ENCODE data around the gene GHRH. TPM values are rescaled to one million over a fixed set of nuclear protein-coding genes. Genes with fewer than 3 reads are reported as not detected.

Gene GHRH
- total and polyA plus RNA-seq, 2 of the 4 experiments (the other 2 are of a cell fraction) = not detected

DNA sequence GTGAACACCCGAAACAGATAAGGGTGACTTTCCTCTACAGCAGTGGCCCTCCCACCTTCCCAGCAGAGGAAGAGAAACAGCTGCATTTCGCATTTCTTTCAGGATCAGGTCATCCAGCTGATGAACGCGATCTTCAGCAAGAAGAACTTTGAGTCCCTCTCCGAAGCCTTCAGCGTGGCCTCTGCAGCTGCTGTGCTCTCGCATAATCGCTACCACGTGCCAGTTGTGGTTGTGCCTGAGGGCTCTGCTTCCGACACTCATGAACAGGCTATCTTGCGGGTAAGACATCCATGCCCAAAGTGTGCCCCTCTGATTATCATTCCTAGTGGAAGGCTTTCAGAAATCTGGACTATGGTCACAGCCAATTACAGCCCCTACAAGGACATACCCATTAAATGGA, 54.4 kb downstream of the GHRH start:
- Histone ChIP-seq H3K27me3 (ENCODE audit: control insufficient read depth, insufficient read depth, low read length) (no peaks in the 10 kb centered on the region), H4K20me1 (ENCODE audit: insufficient read depth, low read length) (peaks cover 14% of the 10 kb centered on the region), H3K9ac (ENCODE audit: low read depth, low read length) (no peak overlapping the region), H3K4me1 (ENCODE audit: control insufficient read depth, insufficient read depth, low read length) (peaks cover 3% of the 10 kb centered on the region), H2BK5ac (ENCODE audit: low read depth, low read length, poor library complexity, severe bottlenecking) (no peak overlapping the region), H3K4me3 (ENCODE audit: insufficient read depth, low read depth, low read length) (no peak overlapping the region), H3K23ac (ENCODE audit: low read depth, low read length) (no peak overlapping the region), H3K36me3 (ENCODE audit: control insufficient read depth, insufficient read depth, low read length) (peaks cover 49% of the 10 kb centered on the region), H4K8ac (ENCODE audit: low read depth in 2 of 2, low read length in 2 of 2) (no peak overlapping the region), H3K9me1 (ENCODE audit: insufficient read depth, low read length) (peaks cover 20% of the 10 kb centered on the region), H2AK9ac (replicated peaks; ENCODE audit: low read depth, low read length, poor library complexity) (no peak overlapping the region), H4K5ac (ENCODE audit: low read depth, low read length) (no peak overlapping the region), H2BK120ac (ENCODE audit: low read depth, low read length) (no peak overlapping the region), H3K9me3 (ENCODE audit: control insufficient read depth, insufficient read depth, low read length) (no peaks in the 10 kb centered on the region), H2AFZ (replicated peaks; ENCODE audit: low read length, poor library complexity) (no peak overlapping the region), H3K27ac (ENCODE audit: insufficient read depth, low read length) (no peak overlapping the region), H3K4me2 (ENCODE audit: low read depth, low read length) (no peak overlapping the region), H3K79me1 (ENCODE audit: low read depth in 1 of 2, low read length in 2 of 2) (peaks cover 31 to 44% of the 10 kb centered on the region in 2 experiments), H2BK20ac (ENCODE audit: low read depth, low read length) (no peak overlapping the region), H3K14ac (replicated peaks; ENCODE audit: low read depth, low read length) (no peak overlapping the region), H3K56ac (ENCODE audit: extremely low read depth, insufficient read depth, low read length) (no peak overlapping the region), H2AK5ac (ENCODE audit: low read depth, low read length) (no peak overlapping the region), H2BK15ac (ENCODE audit: low read depth, low read length) (no peak overlapping the region), H3K18ac (ENCODE audit: low read depth, low read length) (no peak overlapping the region), H4K91ac (ENCODE audit: insufficient read depth, low read depth, low read length) (no peak overlapping the region), H3K4ac (ENCODE audit: low read depth, low read length) (no peak overlapping the region)
- no peak for TF ChIP-seq BHLHE40 (IDR thresholded peaks at IDR 0.05; ENCODE audit: low read depth, low read length)
- dilution Hi-C loops (cut with HindIII; ENCODE audit: low sequenced_read_pairs, unreplicated experiment) = no loop called here
- ChIA-PET CTCF (no interaction called here), POLR2A (ENCODE audit: unreplicated experiment) (no interaction called here)
- BruUV-seq (replicated peaks) = no TSS peak
- ATAC-seq (ENCODE audit: low read depth) (no peak), DNase-seq (no peak)
- in situ Hi-C loops (cut with MboI; ENCODE audit: low sequenced_read_pairs) = loop anchor here (10.0 kb wide), 1 partner anchor 178 kb away; no protein-coding TSS in a partner anchor
- 89% methylated on average over 4 of the region's 11 CpGs; no CpG with 5 or more reads in 1 of the 2 experiments for WGBS, 2 experiments (ENCODE audit: extremely low coverage in 2 of 2, insufficient read length in 1 of 2)
- intact Hi-C loops (cut with micrococcal nuclease) = no loop called here

All from IMR-90 (cell line).